ENCODE data around the gene STX17.

STX17 gene

GRCh38 chr9:99873943-99874584 lies 32.4 kb upstream of the STX17 start:
- Histone ChIP-seq H3K27me3 (ENCODE audit: insufficient read depth, low read depth, severe bottlenecking) (no peaks in the 10 kb centered on the region), H3K27ac (no peak overlapping the region), H3K9me3 (ENCODE audit: severe bottlenecking) (no peaks in the 10 kb centered on the region), H3K4me3 (ENCODE audit: low read depth, low read length) (no peak overlapping the region), H3K36me3 (no peaks in the 10 kb centered on the region)
- TF ChIP-seq, protein P1, sequence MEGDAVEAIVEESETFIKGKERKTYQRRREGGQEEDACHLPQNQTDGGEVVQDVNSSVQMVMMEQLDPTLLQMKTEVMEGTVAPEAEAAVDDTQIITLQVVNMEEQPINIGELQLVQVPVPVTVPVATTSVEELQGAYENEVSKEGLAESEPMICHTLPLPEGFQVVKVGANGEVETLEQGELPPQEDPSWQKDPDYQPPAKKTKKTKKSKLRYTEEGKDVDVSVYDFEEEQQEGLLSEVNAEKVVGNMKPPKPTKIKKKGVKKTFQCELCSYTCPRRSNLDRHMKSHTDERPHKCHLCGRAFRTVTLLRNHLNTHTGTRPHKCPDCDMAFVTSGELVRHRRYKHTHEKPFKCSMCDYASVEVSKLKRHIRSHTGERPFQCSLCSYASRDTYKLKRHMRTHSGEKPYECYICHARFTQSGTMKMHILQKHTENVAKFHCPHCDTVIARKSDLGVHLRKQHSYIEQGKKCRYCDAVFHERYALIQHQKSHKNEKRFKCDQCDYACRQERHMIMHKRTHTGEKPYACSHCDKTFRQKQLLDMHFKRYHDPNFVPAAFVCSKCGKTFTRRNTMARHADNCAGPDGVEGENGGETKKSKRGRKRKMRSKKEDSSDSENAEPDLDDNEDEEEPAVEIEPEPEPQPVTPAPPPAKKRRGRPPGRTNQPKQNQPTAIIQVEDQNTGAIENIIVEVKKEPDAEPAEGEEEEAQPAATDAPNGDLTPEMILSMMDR (IDR thresholded peaks at IDR 0.05; ENCODE audit: low read depth, low read length), result no peak
- no peak for DNase-seq

GRCh38 chr9:99876190-99876589 lies 30.3 kb upstream of the STX17 start:
- no peak overlapping the region for H3K27ac ChIP-seq
- TF ChIP-seq, protein P1 (IDR thresholded peaks at IDR 0.05; ENCODE audit: low read depth, low read length), result no peak
- H3K27me3 ChIP-seq (ENCODE audit: insufficient read depth, low read depth, severe bottlenecking), result no peaks in the 10 kb centered on the region
- H3K36me3 ChIP-seq, result no peaks in the 10 kb centered on the region
- no peak for DNase-seq
- no peaks in the 10 kb centered on the region for H3K9me3 ChIP-seq (ENCODE audit: severe bottlenecking)
- H3K4me3 ChIP-seq (ENCODE audit: low read depth, low read length), result no peak overlapping the region

GRCh38 chr9:99878651-99879050 lies 27.8 kb upstream of the STX17 start:
- TF ChIP-seq, protein P1 (IDR thresholded peaks at IDR 0.05; ENCODE audit: low read depth, low read length), result no peak
- Histone ChIP-seq H3K9me3 (ENCODE audit: severe bottlenecking) (no peaks in the 10 kb centered on the region), H3K27ac (no peak overlapping the region), H3K36me3 (no peaks in the 10 kb centered on the region), H3K27me3 (ENCODE audit: insufficient read depth, low read depth, severe bottlenecking) (no peaks in the 10 kb centered on the region), H3K4me3 (ENCODE audit: low read depth, low read length) (no peak overlapping the region)
- no peak for DNase-seq

DNA sequence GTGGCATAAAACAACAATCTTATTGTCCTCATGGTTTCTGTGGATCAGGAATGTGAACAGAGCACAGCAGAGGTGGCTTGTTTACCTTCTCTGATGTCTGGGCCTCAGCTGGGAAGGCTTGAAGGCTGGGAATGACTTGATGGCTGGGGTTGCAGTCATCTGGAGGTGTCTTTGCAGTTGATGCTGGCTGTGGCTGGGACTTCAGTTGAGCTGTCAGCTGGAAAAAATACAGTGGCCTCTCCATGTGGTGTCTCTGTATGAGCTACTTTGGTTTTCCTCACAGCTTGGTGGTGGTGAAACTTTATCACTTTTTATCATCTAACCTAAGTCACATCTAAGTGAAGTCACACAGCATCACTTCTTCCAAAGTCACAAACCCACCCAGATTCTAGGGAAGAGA lies 24.7 kb upstream of the STX17 start:
- H3K27ac ChIP-seq, result no peak overlapping the region
- no peak for DNase-seq
- H3K4me3 ChIP-seq (ENCODE audit: low read depth, low read length), result no peak overlapping the region
- H3K27me3 ChIP-seq (ENCODE audit: insufficient read depth, low read depth, severe bottlenecking), result no peaks in the 10 kb centered on the region
- TF ChIP-seq, protein P1 (IDR thresholded peaks at IDR 0.05; ENCODE audit: low read depth, low read length), result no peak
- no peaks in the 10 kb centered on the region for H3K9me3 ChIP-seq (ENCODE audit: severe bottlenecking)
- no peaks in the 10 kb centered on the region for H3K36me3 ChIP-seq

GRCh38 chr9:99885747-99886146 lies 20.7 kb upstream of the STX17 start:
- TF ChIP-seq, protein P1 (IDR thresholded peaks at IDR 0.05; ENCODE audit: low read depth, low read length), result no peak
- Histone ChIP-seq H3K27me3 (ENCODE audit: insufficient read depth, low read depth, severe bottlenecking) (no peaks in the 10 kb centered on the region), H3K36me3 (no peaks in the 10 kb centered on the region), H3K4me3 (ENCODE audit: low read depth, low read length) (no peak overlapping the region), H3K27ac (no peak overlapping the region), H3K9me3 (ENCODE audit: severe bottlenecking) (no peaks in the 10 kb centered on the region)
- DNase-seq, result no peak

GRCh38 chr9:99889120-99889519 lies 17.3 kb upstream of the STX17 start:
- no peaks in the 10 kb centered on the region for H3K27me3 ChIP-seq (ENCODE audit: insufficient read depth, low read depth, severe bottlenecking)
- H3K36me3 ChIP-seq, result no peaks in the 10 kb centered on the region
- no peak for DNase-seq
- H3K4me3 ChIP-seq (ENCODE audit: low read depth, low read length), result no peak overlapping the region
- no peak overlapping the region for H3K27ac ChIP-seq
- no peaks in the 10 kb centered on the region for H3K9me3 ChIP-seq (ENCODE audit: severe bottlenecking)
- TF ChIP-seq, protein P1 (IDR thresholded peaks at IDR 0.05; ENCODE audit: low read depth, low read length), result peak; percentile 29; the same call in 1 of the 2 replicates
